ENCODE data around the gene PKP4.
"Not testable (repeated sequence)": the region's sequence is repeated elsewhere in the genome, so short reads cannot be mapped to it uniquely, and the experiment has no call there.

PKP4 gene

GRCh38 chr2:158467248-158467647 lies 10.5 kb downstream of the PKP4 start:
- no peaks in the 10 kb centered on the region for H3K27me3 ChIP-seq (ENCODE audit: insufficient read depth, poor library complexity, severe bottlenecking)
- H3K9me3 ChIP-seq (ENCODE audit: severe bottlenecking) = no peaks in the 10 kb centered on the region
- H3K4me1 ChIP-seq (ENCODE audit: insufficient read depth, poor library complexity, severe bottlenecking) = no peaks in the 10 kb centered on the region
- ATAC-seq (ENCODE audit: low read depth) (no peak), DNase-seq (ENCODE audit: low spot score) (no peak)
- no peak overlapping the region for H3K27ac ChIP-seq (ENCODE audit: poor library complexity, severe bottlenecking)
- H3K4me3 ChIP-seq (ENCODE audit: severe bottlenecking) = no peak overlapping the region
- H3K36me3 ChIP-seq (ENCODE audit: low read depth) = peaks cover 21% of the 10 kb centered on the region
- TF ChIP-seq CTCF (IDR thresholded peaks at IDR 0.05; ENCODE audit: poor library complexity, severe bottlenecking) = no peak

- H3K36me3 ChIP-seq (ENCODE audit: low read depth) = peaks cover 15% of the 10 kb centered on the region
- not testable (repeated sequence) for H3K27ac ChIP-seq (ENCODE audit: poor library complexity, severe bottlenecking); H3K4me1 ChIP-seq (ENCODE audit: insufficient read depth, poor library complexity, severe bottlenecking); ATAC-seq (ENCODE audit: low read depth); H3K27me3 ChIP-seq (ENCODE audit: insufficient read depth, poor library complexity, severe bottlenecking); H3K9me3 ChIP-seq (ENCODE audit: severe bottlenecking); H3K4me3 ChIP-seq (ENCODE audit: severe bottlenecking); DNase-seq (ENCODE audit: low spot score)
Measured at GRCh38 chr2:158472829-158473228, 16.1 kb downstream of the PKP4 start.

GRCh38 chr2:158473300-158473699 lies 16.5 kb downstream of the PKP4 start:
- H3K27ac ChIP-seq (ENCODE audit: poor library complexity, severe bottlenecking); H3K4me1 ChIP-seq (ENCODE audit: insufficient read depth, poor library complexity, severe bottlenecking); DNase-seq (ENCODE audit: low spot score); H3K4me3 ChIP-seq (ENCODE audit: severe bottlenecking); H3K27me3 ChIP-seq (ENCODE audit: insufficient read depth, poor library complexity, severe bottlenecking); ATAC-seq (ENCODE audit: low read depth); H3K9me3 ChIP-seq (ENCODE audit: severe bottlenecking): not testable (repeated sequence)
- H3K36me3 ChIP-seq (ENCODE audit: low read depth) = peaks cover 13% of the 10 kb centered on the region

- DNase-seq (ENCODE audit: low spot score) (no peak), ATAC-seq (ENCODE audit: low read depth) (no peak)
- Histone ChIP-seq H3K27me3 (ENCODE audit: insufficient read depth, poor library complexity, severe bottlenecking) (no peaks in the 10 kb centered on the region), H3K9me3 (ENCODE audit: severe bottlenecking) (no peaks in the 10 kb centered on the region), H3K36me3 (ENCODE audit: low read depth) (peaks cover 17% of the 10 kb centered on the region), H3K4me3 (ENCODE audit: severe bottlenecking) (no peak overlapping the region), H3K4me1 (ENCODE audit: insufficient read depth, poor library complexity, severe bottlenecking) (no peaks in the 10 kb centered on the region), H3K27ac (ENCODE audit: poor library complexity, severe bottlenecking) (no peak overlapping the region)
- TF ChIP-seq CTCF (IDR thresholded peaks at IDR 0.05; ENCODE audit: poor library complexity, severe bottlenecking) = no peak
Measured at GRCh38 chr2:158473719-158474392, 17.1 kb downstream of the PKP4 start.

GRCh38 chr2:158474526-158475011 lies 17.8 kb downstream of the PKP4 start:
- not testable (repeated sequence) for H3K27me3 ChIP-seq (ENCODE audit: insufficient read depth, poor library complexity, severe bottlenecking); ATAC-seq (ENCODE audit: low read depth); H3K4me1 ChIP-seq (ENCODE audit: insufficient read depth, poor library complexity, severe bottlenecking); H3K27ac ChIP-seq (ENCODE audit: poor library complexity, severe bottlenecking); H3K9me3 ChIP-seq (ENCODE audit: severe bottlenecking); DNase-seq (ENCODE audit: low spot score); H3K4me3 ChIP-seq (ENCODE audit: severe bottlenecking)
- peaks cover 17% of the 10 kb centered on the region for H3K36me3 ChIP-seq (ENCODE audit: low read depth)

GRCh38 chr2:158477202-158477601 lies 20.4 kb downstream of the PKP4 start:
- H3K9me3 ChIP-seq (ENCODE audit: severe bottlenecking) = no peaks in the 10 kb centered on the region
- H3K4me3 ChIP-seq (ENCODE audit: severe bottlenecking) = no peak overlapping the region
- ATAC-seq (ENCODE audit: low read depth) (no peak), DNase-seq (ENCODE audit: low spot score) (no peak)
- H3K36me3 ChIP-seq (ENCODE audit: low read depth) = peaks cover 14% of the 10 kb centered on the region; the same call in 1 of the 2 replicates
- no peaks in the 10 kb centered on the region for H3K27me3 ChIP-seq (ENCODE audit: insufficient read depth, poor library complexity, severe bottlenecking)
- no peak for TF ChIP-seq CTCF (IDR thresholded peaks at IDR 0.05; ENCODE audit: poor library complexity, severe bottlenecking)
- peaks cover 3% of the 10 kb centered on the region for H3K4me1 ChIP-seq (ENCODE audit: insufficient read depth, poor library complexity, severe bottlenecking)
- no peak overlapping the region for H3K27ac ChIP-seq (ENCODE audit: poor library complexity, severe bottlenecking)

Measured in RWPE2 (cell line).